GM13977 (cell line): ENCODE results near the gene TNFAIP8L2.
A peak's percentile ranks its signal among the peaks of the same experiment; 100 is the strongest.

ENCODE experiments used
- DNase-seq: peaks from one replicate; pipeline ENCODE4 v3.0.0; 2012; ENCODE audit warnings: low spot score
- in situ Hi-C: fragments of 300-500 bp; cut with MboI; formaldehyde crosslinking; loops from one replicate; pipeline ENCODE4 v1.12.0; 2022; ENCODE audit warnings: low sequenced_read_pairs, low pct_unique_long_range_greater_than_20kb, mixed read lengths, inconsistent platforms; ENCODE audit not compliant: unreplicated experiment
- TF ChIP-seq, protein P1 (sequence below): IDR thresholded peaks from 2 replicates; pipeline ENCODE4 v1.5.1; 2012; ENCODE audit warnings: mild to moderate bottlenecking, control low read depth; ENCODE audit not compliant: insufficient read depth; ENCODE audit errors: extremely low read depth, missing control alignments

Gene TNFAIP8L2

DNA sequence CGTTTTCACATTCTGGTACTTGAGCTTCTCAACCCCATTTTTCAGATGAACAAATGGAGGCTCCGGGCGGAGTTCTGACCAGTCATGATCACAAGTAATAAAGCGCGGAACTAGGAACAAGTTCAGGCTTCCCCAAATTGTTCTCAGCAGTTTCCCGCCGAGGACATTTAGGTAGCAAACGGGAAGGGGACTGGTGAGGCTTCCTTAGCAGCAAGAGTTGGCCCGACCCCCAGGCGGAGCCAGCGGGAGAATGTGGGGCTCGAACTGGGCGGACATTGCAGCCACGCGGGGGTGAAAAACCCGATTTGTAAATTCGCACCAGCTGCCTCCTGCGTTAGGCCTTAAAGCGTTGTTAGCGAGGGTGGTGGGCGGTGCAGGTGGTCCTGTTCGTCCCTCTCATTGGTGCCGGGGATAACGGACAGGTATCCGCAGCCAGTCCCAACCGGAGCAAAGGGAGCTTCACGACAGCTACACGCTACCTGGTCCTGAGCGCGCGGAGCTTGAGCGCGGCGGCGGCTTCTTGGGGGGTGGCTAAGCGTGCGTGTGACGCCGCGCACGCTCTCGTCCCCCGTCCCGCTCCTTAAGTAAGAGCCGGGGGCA lies 25.4 kb upstream of the TNFAIP8L2 start:
- peak; percentile 93 for DNase-seq
- TF ChIP-seq, protein P1, sequence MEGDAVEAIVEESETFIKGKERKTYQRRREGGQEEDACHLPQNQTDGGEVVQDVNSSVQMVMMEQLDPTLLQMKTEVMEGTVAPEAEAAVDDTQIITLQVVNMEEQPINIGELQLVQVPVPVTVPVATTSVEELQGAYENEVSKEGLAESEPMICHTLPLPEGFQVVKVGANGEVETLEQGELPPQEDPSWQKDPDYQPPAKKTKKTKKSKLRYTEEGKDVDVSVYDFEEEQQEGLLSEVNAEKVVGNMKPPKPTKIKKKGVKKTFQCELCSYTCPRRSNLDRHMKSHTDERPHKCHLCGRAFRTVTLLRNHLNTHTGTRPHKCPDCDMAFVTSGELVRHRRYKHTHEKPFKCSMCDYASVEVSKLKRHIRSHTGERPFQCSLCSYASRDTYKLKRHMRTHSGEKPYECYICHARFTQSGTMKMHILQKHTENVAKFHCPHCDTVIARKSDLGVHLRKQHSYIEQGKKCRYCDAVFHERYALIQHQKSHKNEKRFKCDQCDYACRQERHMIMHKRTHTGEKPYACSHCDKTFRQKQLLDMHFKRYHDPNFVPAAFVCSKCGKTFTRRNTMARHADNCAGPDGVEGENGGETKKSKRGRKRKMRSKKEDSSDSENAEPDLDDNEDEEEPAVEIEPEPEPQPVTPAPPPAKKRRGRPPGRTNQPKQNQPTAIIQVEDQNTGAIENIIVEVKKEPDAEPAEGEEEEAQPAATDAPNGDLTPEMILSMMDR = no peak
- in situ Hi-C loops = no loop called here

DNA sequence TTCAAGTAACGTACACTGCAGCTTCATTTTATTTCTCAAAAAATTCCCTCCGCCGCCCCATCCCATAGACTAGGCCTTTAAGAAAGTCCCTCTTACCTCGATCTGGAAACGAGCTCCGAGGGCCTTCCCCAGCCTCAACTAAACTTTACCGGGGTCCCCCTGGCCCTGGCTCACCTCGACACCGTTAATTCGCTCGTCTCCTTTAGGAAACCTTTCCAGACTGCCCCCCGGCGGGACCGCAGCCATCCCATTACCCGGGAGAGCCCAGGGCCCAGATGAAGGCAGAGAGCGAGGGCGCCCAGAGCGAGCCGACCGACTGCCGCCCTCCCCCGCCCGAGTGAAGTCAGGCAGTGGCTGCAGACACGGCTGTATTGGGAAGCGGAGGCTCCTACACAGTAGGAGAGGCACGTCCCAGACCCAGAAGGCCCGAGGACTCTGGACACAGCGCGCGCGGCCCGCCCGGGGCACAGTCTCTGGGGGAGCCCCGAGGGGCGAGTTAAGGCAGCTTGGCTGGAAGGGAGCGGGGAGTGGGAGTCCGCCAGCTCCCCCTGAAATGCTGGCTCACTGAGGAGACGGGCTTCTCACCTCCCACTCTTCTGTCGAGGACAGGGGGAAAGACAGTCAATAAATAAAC lies 24.6 kb upstream of the TNFAIP8L2 start:
- DNase-seq = no peak
- TF ChIP-seq, protein P1 = no peak
- in situ Hi-C loops = no loop called here

DNA sequence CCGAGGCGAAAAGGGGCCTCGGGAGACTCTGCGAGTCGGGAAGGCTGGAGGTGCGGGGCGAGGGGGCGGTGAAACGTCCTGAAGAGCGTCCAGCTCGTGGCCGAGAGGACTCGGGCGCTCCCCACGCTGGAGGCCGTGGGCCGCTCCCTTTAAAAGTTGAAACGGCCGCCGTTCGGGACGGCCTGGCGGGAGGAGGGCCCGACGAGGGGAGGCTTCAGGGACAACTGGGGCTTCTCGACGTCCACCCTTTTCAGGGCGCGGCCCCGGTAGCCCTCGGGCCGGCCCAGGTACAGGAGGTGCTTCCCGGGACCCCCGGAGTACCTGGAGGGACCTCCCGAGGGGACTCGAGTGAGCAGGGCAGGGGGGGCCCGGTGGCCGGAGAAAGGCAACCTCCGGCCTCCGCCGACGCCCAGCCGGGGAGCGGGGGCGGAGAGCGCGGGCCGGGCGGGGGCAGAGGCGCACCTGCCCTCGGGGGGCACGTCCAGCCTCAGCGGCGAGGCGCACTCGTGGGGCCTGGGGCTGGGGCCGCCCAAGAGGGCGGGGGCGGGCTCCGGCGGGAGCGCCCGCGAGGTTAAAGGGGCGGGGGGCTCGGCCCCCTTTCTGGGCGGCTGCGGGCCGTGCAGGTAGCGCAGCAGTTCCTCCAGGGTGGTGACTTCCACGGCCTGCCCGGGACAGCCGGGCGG lies 24.0 kb upstream of the TNFAIP8L2 start:
- in situ Hi-C loops = no loop called here
- TF ChIP-seq, protein P1 = no peak
- no peak for DNase-seq

DNA sequence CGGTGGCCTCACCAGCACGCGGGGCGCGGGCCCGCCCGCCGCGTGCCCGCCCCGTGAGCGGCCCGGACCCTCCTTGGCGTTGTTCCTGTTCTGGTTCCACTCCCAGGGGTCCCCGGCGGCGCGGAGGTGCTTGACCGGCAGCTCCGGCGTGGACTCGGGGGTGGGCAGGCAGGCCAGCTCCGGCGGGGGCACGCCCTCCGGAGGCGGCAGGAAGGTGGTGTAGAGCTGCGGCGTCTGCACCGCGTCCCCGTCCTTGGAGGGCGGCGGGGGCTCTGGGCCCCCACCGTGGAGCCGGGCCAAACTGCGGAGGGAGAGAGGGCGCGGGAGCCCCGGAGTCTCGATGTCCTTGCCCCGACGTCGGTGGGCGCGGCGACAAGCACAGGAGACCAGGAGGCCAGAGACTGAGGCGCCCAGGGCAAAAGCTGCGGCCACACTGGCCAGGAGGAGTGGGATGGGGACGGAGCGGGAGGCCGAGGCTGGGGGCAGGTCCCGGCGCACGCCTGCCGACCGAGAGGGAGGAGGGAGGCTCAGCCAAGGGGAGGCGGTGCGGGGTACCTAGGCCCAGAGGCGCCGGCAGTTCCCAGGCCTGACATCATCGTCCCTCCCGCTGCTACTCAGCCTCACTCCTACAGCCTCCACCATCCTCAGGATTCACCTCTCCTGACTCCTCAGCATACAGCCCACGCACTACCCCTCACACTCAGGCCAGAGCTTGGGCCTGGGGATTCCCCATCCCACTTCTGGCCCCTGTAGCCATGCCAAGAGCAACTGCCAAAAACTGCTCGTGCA lies 23.2 kb upstream of the TNFAIP8L2 start:
- in situ Hi-C loops = no loop called here
- TF ChIP-seq, protein P1 = no peak
- DNase-seq = no peak

DNA sequence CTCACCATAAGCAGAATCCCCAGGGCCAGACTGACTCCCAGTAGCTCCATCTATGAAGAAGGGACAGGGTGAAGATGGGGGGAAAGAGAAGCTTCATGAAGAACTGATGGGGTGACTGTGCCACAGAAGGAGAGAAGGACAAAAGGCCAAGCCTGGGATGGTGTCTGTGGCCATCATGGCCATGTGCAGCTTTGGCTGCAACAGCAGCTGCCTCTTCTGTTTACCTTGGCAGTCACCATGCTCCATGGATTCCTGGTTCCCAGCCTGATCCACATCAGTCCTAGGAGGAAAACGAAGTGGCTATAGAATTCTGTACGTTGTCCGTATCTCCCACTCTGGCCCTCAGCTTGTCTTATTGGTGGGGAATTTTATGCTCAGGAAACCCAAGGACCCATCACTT lies 22.1 kb upstream of the TNFAIP8L2 start:
- no peak for DNase-seq
- in situ Hi-C loops = no loop called here
- TF ChIP-seq, protein P1 = no peak

DNA sequence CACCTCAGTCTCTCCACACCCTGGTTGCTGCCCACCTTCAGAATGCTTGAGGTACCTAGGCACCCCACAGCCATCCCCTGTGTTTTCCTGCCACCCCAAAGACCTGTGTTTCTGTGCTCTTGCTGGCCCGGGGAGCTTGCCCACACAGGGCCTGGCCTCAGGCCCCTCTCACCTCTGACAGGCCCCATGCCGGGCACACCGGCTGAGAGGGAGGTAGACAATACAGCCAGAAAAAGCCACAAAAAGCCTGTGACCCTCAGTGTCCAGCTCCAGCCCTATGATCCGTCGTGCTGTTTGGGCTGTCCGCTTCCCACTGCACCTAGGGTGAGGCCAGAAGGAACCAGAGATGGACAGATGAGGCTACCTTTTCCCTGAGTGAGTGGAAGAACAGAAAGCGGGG lies 21.5 kb upstream of the TNFAIP8L2 start:
- no peak for DNase-seq
- TF ChIP-seq, protein P1 = no peak
- in situ Hi-C loops = no loop called here
